GM12878 (cell line): ENCODE results near the gene MACF1.

ENCODE experiments used
- BCL3 ChIP-seq: IDR thresholded peaks from 2 replicates; pipeline ENCODE4 v1.6.1; 2011; ENCODE audit warnings: borderline replicate concordance, low read depth, mild to moderate bottlenecking, moderate library complexity, low read length; ENCODE audit not compliant: insufficient read depth, poor library complexity, severe bottlenecking
- JUND ChIP-seq: IDR thresholded peaks from 2 replicates; pipeline ENCODE4 v1.6.1; 2012; ENCODE audit warnings: low read depth, mild to moderate bottlenecking, low read length, improper control_type of control experiment, moderate library complexity
- RFX5 ChIP-seq: IDR thresholded peaks from 2 replicates; pipeline ENCODE4 v1.6.1; 2011; ENCODE audit warnings: low read depth, low read length, improper control_type of control experiment
- TF ChIP-seq, protein P1 (sequence below): fragments of 450-650 bp; IDR thresholded peaks from 2 replicates; pipeline ENCODE4 v1.6.1; 2017; ENCODE audit warnings: antibody characterized with exemption, mild to moderate bottlenecking, moderate library complexity
- TF ChIP-seq, protein P2 (sequence below), 3 experiments: IDR thresholded peaks in 2 of 3; conservative IDR thresholded peaks in 1 of 3; 2 replicates each; pipeline ENCODE4 v1.5.1; 2011; ENCODE audit warnings: low read depth in 3 of 3, low read length in 3 of 3, mild to moderate bottlenecking in 3 of 3, control low read depth in 2 of 3, moderate library complexity in 2 of 3, inconsistent platforms in 1 of 3, mixed read lengths in 1 of 3; ENCODE audit not compliant: control insufficient read depth in 2 of 3, insufficient read depth in 1 of 3; ENCODE audit errors: extremely low read depth in 1 of 3

GRCh38 chr1:39412892-39413291 lies 208.4 kb downstream of the MACF1 start:
- no peak for TF ChIP-seq BCL3
- TF ChIP-seq RFX5 = no peak
- no peak for TF ChIP-seq JUND
- TF ChIP-seq, protein P1, sequence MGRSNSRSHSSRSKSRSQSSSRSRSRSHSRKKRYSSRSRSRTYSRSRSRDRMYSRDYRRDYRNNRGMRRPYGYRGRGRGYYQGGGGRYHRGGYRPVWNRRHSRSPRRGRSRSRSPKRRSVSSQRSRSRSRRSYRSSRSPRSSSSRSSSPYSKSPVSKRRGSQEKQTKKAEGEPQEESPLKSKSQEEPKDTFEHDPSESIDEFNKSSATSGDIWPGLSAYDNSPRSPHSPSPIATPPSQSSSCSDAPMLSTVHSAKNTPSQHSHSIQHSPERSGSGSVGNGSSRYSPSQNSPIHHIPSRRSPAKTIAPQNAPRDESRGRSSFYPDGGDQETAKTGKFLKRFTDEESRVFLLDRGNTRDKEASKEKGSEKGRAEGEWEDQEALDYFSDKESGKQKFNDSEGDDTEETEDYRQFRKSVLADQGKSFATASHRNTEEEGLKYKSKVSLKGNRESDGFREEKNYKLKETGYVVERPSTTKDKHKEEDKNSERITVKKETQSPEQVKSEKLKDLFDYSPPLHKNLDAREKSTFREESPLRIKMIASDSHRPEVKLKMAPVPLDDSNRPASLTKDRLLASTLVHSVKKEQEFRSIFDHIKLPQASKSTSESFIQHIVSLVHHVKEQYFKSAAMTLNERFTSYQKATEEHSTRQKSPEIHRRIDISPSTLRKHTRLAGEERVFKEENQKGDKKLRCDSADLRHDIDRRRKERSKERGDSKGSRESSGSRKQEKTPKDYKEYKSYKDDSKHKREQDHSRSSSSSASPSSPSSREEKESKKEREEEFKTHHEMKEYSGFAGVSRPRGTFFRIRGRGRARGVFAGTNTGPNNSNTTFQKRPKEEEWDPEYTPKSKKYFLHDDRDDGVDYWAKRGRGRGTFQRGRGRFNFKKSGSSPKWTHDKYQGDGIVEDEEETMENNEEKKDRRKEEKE = no peak
- TF ChIP-seq, protein P2, sequence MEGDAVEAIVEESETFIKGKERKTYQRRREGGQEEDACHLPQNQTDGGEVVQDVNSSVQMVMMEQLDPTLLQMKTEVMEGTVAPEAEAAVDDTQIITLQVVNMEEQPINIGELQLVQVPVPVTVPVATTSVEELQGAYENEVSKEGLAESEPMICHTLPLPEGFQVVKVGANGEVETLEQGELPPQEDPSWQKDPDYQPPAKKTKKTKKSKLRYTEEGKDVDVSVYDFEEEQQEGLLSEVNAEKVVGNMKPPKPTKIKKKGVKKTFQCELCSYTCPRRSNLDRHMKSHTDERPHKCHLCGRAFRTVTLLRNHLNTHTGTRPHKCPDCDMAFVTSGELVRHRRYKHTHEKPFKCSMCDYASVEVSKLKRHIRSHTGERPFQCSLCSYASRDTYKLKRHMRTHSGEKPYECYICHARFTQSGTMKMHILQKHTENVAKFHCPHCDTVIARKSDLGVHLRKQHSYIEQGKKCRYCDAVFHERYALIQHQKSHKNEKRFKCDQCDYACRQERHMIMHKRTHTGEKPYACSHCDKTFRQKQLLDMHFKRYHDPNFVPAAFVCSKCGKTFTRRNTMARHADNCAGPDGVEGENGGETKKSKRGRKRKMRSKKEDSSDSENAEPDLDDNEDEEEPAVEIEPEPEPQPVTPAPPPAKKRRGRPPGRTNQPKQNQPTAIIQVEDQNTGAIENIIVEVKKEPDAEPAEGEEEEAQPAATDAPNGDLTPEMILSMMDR (IDR thresholded peaks at IDR 0.05 in 2 of 3, conservative IDR thresholded peaks at IDR 0.05 in 1 of 3; ENCODE audit: control insufficient read depth in 2 of 3, extremely low read depth in 1 of 3, insufficient read depth in 1 of 3, low read depth in 3 of 3, low read length in 3 of 3) = no peak
